Neural crest cell (in vitro differentiated cells): Measurements from ENCODE around the gene TAF7L. TPM values are rescaled to one million over a fixed set of nuclear protein-coding genes. Genes with fewer than 3 reads are reported as not detected.
"Not testable (repeated sequence)": the region's sequence is repeated elsewhere in the genome, so short reads cannot be mapped to it uniquely, and the experiment has no call there.

Experiments
- DNase-seq: peaks from one replicate; pipeline ENCODE4 v3.0.0; 2021; ENCODE audit warnings: low read depth, mixed read lengths, low spot score
- H3K27ac Mint-ChIP-seq: one replicate; pipeline ENCODE4 v1.8.0; 2021; ENCODE audit warnings: mild to moderate bottlenecking, mixed read lengths; ENCODE audit not compliant: unreplicated experiment
- H3K27me3 Mint-ChIP-seq: 2 replicates; pipeline ENCODE4 v1.8.0; 2021; ENCODE audit warnings: low read depth, mild to moderate bottlenecking, mixed read lengths
- H3K36me3 Mint-ChIP-seq: 2 replicates; pipeline ENCODE4 v1.8.0; 2021; ENCODE audit warnings: low read depth, mild to moderate bottlenecking, mixed read lengths
- H3K4me1 Mint-ChIP-seq: 2 replicates; pipeline ENCODE4 v1.8.0; 2021; ENCODE audit warnings: mixed read lengths
- H3K4me3 Mint-ChIP-seq: one replicate; pipeline ENCODE4 v1.8.0; 2021; ENCODE audit warnings: mild to moderate bottlenecking, mixed read lengths
- H3K9me3 Mint-ChIP-seq: 2 replicates; pipeline ENCODE4 v1.8.0; 2021; ENCODE audit warnings: mixed read lengths
- long read RNA-seq: library from polyadenylated mRNA; unstranded; transcript quantifications from one replicate; pipeline ENCODE4 v2.0.0, GENCODE V29; 2020
- total RNA-seq: library from RNA; stranded (reverse); gene quantifications from 2 replicates; pipeline ENCODE4 v1.2.1, GENCODE V29; 2021
- TF ChIP-seq, protein P1 (sequence below): fragments of 200-600 bp; sonication (generic); conservative IDR thresholded peaks from 2 replicates; pipeline ENCODE4 v1.5.0; 2021; ENCODE audit warnings: antibody characterized with exemption, mild to moderate bottlenecking

The TAF7L gene, protein sequence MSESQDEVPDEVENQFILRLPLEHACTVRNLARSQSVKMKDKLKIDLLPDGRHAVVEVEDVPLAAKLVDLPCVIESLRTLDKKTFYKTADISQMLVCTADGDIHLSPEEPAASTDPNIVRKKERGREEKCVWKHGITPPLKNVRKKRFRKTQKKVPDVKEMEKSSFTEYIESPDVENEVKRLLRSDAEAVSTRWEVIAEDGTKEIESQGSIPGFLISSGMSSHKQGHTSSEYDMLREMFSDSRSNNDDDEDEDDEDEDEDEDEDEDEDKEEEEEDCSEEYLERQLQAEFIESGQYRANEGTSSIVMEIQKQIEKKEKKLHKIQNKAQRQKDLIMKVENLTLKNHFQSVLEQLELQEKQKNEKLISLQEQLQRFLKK
- total RNA-seq: 0.19 TPM in 1 of 2 replicates, not detected in the other
- long read RNA-seq: 0 reads

DNA sequence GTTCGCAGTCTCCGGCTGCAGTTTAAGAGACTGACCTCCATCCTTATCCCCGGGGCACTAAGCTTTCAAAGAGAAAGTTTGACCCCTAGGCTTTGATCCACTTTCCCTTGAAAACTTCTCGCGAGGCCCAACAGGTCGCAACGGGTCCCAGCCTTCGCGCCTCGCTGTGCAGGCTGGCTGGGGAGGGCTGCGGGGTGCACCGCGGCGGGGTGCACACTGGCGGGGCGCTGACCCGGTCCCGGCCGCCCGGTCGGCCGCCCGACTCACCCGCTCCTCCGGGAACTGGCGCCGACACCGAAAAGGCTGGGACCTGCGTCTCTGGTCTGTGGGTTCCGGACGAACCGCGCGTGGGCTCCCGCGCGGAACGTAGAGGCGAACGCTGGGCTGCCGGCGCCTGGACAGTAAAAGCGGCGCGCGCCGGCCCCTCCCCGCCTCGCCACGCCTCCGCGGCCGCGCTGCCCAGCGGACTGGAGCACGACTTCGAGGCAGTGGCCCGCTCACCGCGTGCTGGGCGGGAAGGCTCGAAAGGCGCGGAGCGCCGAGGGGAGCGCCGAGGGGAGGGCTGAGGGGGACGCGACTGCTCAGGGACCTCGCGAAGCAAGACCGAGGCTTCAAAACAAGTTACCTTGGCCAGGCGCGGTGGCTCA lies at the start of gene TAF7L:
Gene TAF7L (minus strand): TSS at position 378 of the 647 bp plus-strand sequence. CDS start 3,791 bp downstream, outside the sequence.
- H3K36me3 Mint-ChIP-seq: no peaks in the 10 kb centered on the region

DNA sequence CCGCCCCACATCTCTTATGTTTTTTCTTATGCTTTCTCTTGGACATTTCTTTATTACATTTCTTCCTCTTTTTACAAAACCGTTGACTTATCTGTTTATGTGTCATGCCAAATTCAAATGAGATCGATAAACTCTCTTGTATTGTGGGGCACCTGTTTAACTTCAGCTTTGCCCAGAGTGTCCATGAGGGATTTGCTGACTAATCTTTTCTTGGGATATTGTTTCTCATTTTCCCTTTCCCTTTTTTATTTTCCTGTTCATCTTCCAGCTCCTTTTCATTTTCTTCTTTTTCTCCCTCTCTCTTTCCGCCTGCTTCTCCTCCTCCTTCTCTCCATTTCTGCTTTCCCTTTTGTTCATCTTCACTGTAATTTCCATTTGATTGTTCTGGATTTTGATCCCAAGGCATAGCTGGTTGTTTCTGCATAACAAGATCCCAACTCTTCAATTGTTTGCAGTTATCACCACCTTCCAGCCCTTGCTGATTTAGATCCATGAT lies 46.7 kb upstream of the TAF7L start:
- DNase-seq: no peak
- H3K27me3 Mint-ChIP-seq: no peaks in the 10 kb centered on the region
- H3K4me1 Mint-ChIP-seq: no peaks in the 10 kb centered on the region
- H3K4me3 Mint-ChIP-seq: no peak overlapping the region
- peaks cover 16% of the 10 kb centered on the region for H3K36me3 Mint-ChIP-seq
- TF ChIP-seq, protein P1, sequence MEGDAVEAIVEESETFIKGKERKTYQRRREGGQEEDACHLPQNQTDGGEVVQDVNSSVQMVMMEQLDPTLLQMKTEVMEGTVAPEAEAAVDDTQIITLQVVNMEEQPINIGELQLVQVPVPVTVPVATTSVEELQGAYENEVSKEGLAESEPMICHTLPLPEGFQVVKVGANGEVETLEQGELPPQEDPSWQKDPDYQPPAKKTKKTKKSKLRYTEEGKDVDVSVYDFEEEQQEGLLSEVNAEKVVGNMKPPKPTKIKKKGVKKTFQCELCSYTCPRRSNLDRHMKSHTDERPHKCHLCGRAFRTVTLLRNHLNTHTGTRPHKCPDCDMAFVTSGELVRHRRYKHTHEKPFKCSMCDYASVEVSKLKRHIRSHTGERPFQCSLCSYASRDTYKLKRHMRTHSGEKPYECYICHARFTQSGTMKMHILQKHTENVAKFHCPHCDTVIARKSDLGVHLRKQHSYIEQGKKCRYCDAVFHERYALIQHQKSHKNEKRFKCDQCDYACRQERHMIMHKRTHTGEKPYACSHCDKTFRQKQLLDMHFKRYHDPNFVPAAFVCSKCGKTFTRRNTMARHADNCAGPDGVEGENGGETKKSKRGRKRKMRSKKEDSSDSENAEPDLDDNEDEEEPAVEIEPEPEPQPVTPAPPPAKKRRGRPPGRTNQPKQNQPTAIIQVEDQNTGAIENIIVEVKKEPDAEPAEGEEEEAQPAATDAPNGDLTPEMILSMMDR: no peak
- peaks cover 10% of the 10 kb centered on the region for H3K9me3 Mint-ChIP-seq
- no peak overlapping the region for H3K27ac Mint-ChIP-seq

More for the DNA sequence above, at the start of gene TAF7L:
- Mint-ChIP-seq H3K27ac (no peak within 1 kb of the TSS), H3K4me1 (no peaks in the 10 kb centered on the region), H3K4me3 (no peak within 1 kb of the TSS), H3K27me3 (no peaks in the 10 kb centered on the region), H3K9me3 (peaks cover 9% of the 10 kb centered on the region)
- TF ChIP-seq, protein P1: no peak
- DNase-seq: no peak

DNA sequence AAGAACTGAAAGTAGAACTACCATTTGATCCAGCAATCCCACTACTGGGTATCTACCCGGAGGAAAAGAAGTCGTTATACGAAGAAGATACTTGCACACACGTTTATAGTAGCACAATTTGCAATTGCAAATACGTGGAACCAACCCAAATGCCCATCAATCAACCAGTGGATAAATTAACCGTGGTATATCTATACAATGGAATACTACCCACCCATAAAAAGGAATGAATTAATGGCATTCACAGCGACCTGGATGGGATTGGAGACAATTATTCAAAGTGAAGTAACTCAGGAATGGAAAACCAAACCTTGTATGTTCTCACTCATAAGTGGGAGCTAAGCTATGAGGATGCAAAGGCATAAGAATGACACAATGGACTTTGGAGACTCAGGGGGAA lies 43.2 kb upstream of the TAF7L start:
- Mint-ChIP-seq H3K36me3 (peaks cover 14% of the 10 kb centered on the region), H3K9me3 (peaks cover 12% of the 10 kb centered on the region)
- H3K4me1 Mint-ChIP-seq, DNase-seq, H3K27me3 Mint-ChIP-seq, H3K4me3 Mint-ChIP-seq, H3K27ac Mint-ChIP-seq: not testable (repeated sequence)

DNA sequence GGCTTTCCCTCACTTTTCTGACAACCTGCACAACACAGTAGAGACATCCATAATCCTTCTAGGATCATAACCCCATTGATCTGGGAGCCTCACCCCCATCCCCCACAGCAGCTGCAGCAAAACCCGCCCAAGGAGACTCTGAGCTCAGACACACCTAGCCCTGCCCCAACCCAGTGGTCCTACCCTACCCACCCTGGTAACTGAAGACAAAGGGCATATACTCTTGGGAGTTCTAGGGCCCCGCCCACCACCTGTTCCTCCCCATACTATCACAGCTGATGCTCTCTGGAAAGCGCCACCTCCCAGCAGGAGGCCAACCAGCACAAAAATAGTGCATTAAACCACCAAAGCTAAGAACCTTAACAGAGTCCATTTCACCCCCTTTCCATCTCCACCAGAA lies 35.5 kb upstream of the TAF7L start:
- H3K4me3 Mint-ChIP-seq, H3K9me3 Mint-ChIP-seq, H3K27ac Mint-ChIP-seq, H3K4me1 Mint-ChIP-seq, DNase-seq, H3K27me3 Mint-ChIP-seq, H3K36me3 Mint-ChIP-seq: not testable (repeated sequence)

DNA sequence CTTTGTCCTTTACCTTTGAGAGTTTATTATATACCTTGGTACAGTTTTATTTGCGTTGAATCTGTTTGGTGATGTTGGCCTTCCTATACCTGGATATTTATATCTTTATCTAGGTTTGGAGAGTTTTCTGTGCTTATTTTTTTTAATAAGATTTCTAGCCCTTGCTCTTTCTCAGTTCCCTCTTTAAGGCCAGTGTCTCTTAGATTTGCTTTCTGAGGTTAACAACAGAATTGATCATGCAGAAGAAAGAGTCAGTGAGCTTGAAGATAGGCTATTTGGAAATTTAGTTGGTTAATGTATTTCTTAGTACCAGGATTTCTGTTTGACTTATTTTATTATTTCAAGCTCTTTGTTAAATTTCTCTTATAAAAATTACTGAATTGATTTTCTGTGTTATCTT lies 12.7 kb upstream of the TAF7L start:
- TF ChIP-seq, protein P1: no peak
- no peak for DNase-seq
- H3K36me3 Mint-ChIP-seq: no peaks in the 10 kb centered on the region
- no peak overlapping the region for H3K4me3 Mint-ChIP-seq
- no peaks in the 10 kb centered on the region for H3K4me1 Mint-ChIP-seq
- H3K9me3 Mint-ChIP-seq: peaks cover 9% of the 10 kb centered on the region
- H3K27me3 Mint-ChIP-seq: no peaks in the 10 kb centered on the region
- no peak overlapping the region for H3K27ac Mint-ChIP-seq

DNA sequence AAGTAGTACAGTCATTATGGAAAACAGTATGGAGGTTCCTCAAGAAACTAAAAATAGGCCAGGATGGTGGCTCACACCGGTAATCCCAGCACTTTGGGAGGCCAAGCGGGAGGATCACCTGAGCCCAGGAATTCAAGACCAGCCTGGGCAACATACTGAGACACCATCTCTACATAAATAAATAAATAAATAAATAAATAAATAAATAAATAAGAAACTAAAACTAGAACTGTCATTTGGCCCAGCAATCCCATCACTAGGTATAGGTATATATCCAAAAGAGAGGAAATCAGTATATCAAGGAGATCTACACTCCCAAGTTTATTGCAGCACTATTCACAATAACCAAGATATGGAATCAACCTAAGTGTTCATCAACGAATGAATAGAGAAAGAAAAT lies 4.5 kb upstream of the TAF7L start:
- not testable (repeated sequence) for H3K27ac Mint-ChIP-seq, H3K4me3 Mint-ChIP-seq, DNase-seq, H3K36me3 Mint-ChIP-seq, H3K27me3 Mint-ChIP-seq, H3K4me1 Mint-ChIP-seq
- peaks cover 16% of the 10 kb centered on the region for H3K9me3 Mint-ChIP-seq

DNA sequence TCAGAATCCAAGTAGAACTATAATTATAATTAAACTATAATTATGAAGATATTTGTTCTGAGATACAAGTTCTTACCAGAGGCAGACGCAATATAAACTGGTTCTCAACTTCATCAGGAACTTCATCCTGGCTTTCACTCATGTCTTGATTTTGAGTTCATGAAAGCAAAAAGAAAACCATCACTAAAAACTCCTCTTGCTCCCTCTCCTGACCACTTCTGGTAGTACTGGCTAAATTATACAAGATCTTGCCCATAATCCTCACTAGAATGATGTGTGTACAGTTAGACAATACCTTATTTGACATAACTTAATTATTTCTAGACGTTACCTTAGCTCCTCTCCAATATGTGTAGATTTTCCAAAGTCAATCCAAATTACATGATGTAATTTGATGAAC lies 3.7 kb downstream of the TAF7L start:
- Mint-ChIP-seq H3K4me3 (no peak overlapping the region), H3K4me1 (no peaks in the 10 kb centered on the region), H3K9me3 (peaks cover 1% of the 10 kb centered on the region), H3K36me3 (no peaks in the 10 kb centered on the region), H3K27me3 (no peaks in the 10 kb centered on the region), H3K27ac (no peak overlapping the region)
- TF ChIP-seq, protein P1: peak; percentile 65
- peak; percentile 12 for DNase-seq
